Measurements from ENCODE around the gene TCERG1L. TPM values are rescaled to one million over a fixed set of nuclear protein-coding genes. Genes with fewer than 3 reads are reported as not detected.

TCERG1L gene
- total and polyA plus RNA-seq, 2 experiments from 2014 or later: not detected

DNA sequence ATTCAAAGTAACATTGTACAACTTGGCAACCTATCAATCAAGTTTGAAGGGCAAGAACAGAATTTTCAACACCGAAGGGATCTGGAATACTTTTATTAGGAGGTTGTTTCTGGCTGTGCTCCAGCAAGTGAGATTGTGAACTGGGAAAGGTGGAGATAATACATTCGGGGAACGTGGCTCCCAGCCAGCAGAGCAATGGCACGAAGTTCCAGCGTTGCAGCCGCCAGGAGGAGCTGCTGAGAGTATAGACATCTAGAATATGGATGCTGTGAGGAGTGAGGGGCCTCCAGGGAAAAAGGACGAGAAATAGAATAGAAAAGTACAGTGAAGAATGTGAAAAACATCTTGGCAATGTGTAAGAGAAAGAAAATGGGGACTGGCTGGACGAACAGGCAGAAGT lies 69.5 kb downstream of the TCERG1L start:
- Histone ChIP-seq H3K9me3 (ENCODE audit: low read depth) (no peaks in the 10 kb centered on the region), H4K20me1 (ENCODE audit: insufficient read depth) (no peaks in the 10 kb centered on the region), H3K4me3 (no peak overlapping the region), H3K27me3 (replicated peaks; ENCODE audit: insufficient read depth) (no peaks in the 10 kb centered on the region), H3K9me2 (ENCODE audit: insufficient read depth) (no peaks in the 10 kb centered on the region), H3K4me1 (ENCODE audit: insufficient read depth) (no peaks in the 10 kb centered on the region), H3K27ac (no peak overlapping the region), H2AFZ (no peak overlapping the region), H3F3A (ENCODE audit: insufficient read depth) (no peaks in the 10 kb centered on the region), H3K79me2 (ENCODE audit: insufficient read depth) (no peaks in the 10 kb centered on the region), H3K4me2 (ENCODE audit: unreplicated experiment) (no peak overlapping the region), H3K36me3 (ENCODE audit: low read depth) (no peaks in the 10 kb centered on the region), H3K9ac (no peak overlapping the region)
- 7 to 11% methylated on average over 8 of the region's 8 CpGs for WGBS, 2 experiments (ENCODE audit: low coverage in 1 of 2, low lambda C conversion rate in 2 of 2, missing lambda C conversion rate in 2 of 2)
- TF ChIP-seq EZH2 (IDR thresholded peaks at IDR 0.05; ENCODE audit: insufficient read depth, poor library complexity, severe bottlenecking): no peak
- TF ChIP-seq EZH2phosphoT487 (IDR thresholded peaks at IDR 0.05; ENCODE audit: insufficient read depth, low read depth): no peak
- peak; percentile 4 for DNase-seq
- in situ Hi-C loops (cut with MboI): no loop called here

DNA sequence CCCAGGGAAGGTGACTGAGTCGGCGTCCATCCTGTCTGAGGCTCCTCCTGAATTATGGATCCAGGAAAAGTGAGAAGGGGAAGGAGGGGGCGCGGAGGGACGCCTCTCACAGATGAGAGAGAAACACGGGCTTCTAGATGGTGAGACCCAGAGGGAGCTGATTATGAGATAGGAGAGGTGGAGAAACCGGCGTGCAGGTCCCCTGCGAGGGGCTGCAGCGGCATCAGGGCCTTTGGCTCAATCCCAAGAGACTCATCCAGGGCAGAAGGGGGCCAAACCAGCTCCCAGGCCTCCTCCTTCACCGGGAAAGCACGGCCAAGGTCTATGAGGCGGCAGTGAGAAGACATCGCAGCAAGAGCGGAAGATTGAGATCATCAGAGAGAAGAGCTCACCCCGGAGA lies 70.8 kb downstream of the TCERG1L start:
- Histone ChIP-seq H3K79me2 (ENCODE audit: insufficient read depth) (no peaks in the 10 kb centered on the region), H3K27ac (no peak overlapping the region), H3K4me1 (ENCODE audit: insufficient read depth) (no peaks in the 10 kb centered on the region), H3K27me3 (replicated peaks; ENCODE audit: insufficient read depth) (no peaks in the 10 kb centered on the region), H2AFZ (no peak overlapping the region), H3F3A (ENCODE audit: insufficient read depth) (no peaks in the 10 kb centered on the region), H3K4me3 (no peak overlapping the region), H3K36me3 (ENCODE audit: low read depth) (no peaks in the 10 kb centered on the region), H3K9ac (no peak overlapping the region), H3K9me3 (ENCODE audit: low read depth) (no peaks in the 10 kb centered on the region), H3K4me2 (ENCODE audit: unreplicated experiment) (no peak overlapping the region), H4K20me1 (ENCODE audit: insufficient read depth) (no peaks in the 10 kb centered on the region), H3K9me2 (ENCODE audit: insufficient read depth) (no peaks in the 10 kb centered on the region)
- no peak for DNase-seq
- 42 to 48% methylated on average over 16 of the region's 16 CpGs for WGBS, 2 experiments (ENCODE audit: low coverage in 1 of 2, low lambda C conversion rate in 2 of 2, missing lambda C conversion rate in 2 of 2)
- TF ChIP-seq EZH2 (IDR thresholded peaks at IDR 0.05; ENCODE audit: insufficient read depth, poor library complexity, severe bottlenecking): no peak
- no peak for TF ChIP-seq EZH2phosphoT487 (IDR thresholded peaks at IDR 0.05; ENCODE audit: insufficient read depth, low read depth)
- in situ Hi-C loops (cut with MboI): no loop called here

DNA sequence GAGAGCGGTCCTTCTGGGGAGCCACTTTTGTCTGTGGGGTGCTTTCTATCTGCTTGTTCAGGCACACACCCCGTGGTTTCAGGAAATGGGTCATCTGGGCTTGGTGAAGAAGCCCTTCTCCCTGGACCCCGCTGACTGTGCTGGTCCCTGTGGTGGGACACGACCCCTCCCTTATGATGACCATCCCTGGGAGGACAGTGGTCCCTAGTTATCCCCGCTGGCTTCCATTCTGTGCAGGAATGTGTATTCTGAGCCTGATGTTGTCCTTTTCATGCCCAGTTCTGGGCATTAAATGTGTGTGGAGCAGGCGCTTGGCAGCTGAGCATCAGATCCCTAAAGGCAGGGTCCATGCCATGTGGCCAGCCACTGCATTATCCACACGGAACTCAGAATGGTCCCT lies 71.6 kb downstream of the TCERG1L start:
- Histone ChIP-seq H3K9ac (no peak overlapping the region), H3K9me2 (ENCODE audit: insufficient read depth) (no peaks in the 10 kb centered on the region), H2AFZ (no peak overlapping the region), H3K4me3 (no peak overlapping the region), H3K79me2 (ENCODE audit: insufficient read depth) (no peaks in the 10 kb centered on the region), H3K36me3 (ENCODE audit: low read depth) (no peaks in the 10 kb centered on the region), H3K27ac (no peak overlapping the region), H3K4me1 (ENCODE audit: insufficient read depth) (no peaks in the 10 kb centered on the region), H3K4me2 (ENCODE audit: unreplicated experiment) (no peak overlapping the region), H3K9me3 (ENCODE audit: low read depth) (no peaks in the 10 kb centered on the region), H4K20me1 (ENCODE audit: insufficient read depth) (no peaks in the 10 kb centered on the region), H3F3A (ENCODE audit: insufficient read depth) (no peaks in the 10 kb centered on the region), H3K27me3 (replicated peaks; ENCODE audit: insufficient read depth) (no peaks in the 10 kb centered on the region)
- WGBS, 2 experiments (ENCODE audit: low coverage in 1 of 2, low lambda C conversion rate in 2 of 2, missing lambda C conversion rate in 2 of 2): 36 to 40% methylated on average over 7 of the region's 7 CpGs
- TF ChIP-seq EZH2 (IDR thresholded peaks at IDR 0.05; ENCODE audit: insufficient read depth, poor library complexity, severe bottlenecking) (no peak), EZH2phosphoT487 (IDR thresholded peaks at IDR 0.05; ENCODE audit: insufficient read depth, low read depth) (no peak)
- DNase-seq: no peak
- in situ Hi-C loops (cut with MboI): no loop called here

DNA sequence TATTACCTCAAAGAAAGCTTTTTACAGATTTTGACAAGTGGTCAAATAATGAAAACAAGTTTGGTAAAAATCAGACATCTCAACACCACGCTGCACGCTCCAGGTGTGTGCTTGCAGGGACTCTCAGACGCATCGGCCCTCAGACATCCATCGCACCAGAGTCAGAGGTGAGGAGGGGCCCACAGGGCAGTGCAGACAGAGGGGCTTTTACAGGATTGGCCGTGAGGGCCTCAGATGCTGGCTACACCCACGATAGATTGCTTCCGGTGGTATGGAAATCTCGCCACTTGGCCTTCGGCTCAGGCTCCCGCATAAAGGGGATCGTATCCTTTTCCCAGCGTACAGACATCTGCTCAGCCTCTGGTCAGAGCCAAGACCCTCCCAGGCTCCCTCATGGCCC lies 72.1 kb downstream of the TCERG1L start:
- TF ChIP-seq EZH2phosphoT487 (IDR thresholded peaks at IDR 0.05; ENCODE audit: insufficient read depth, low read depth) (no peak), EZH2 (IDR thresholded peaks at IDR 0.05; ENCODE audit: insufficient read depth, poor library complexity, severe bottlenecking) (no peak)
- Histone ChIP-seq H4K20me1 (ENCODE audit: insufficient read depth) (no peaks in the 10 kb centered on the region), H3K36me3 (ENCODE audit: low read depth) (no peaks in the 10 kb centered on the region), H3K27ac (no peak overlapping the region), H3K9me2 (ENCODE audit: insufficient read depth) (no peaks in the 10 kb centered on the region), H3K9ac (no peak overlapping the region), H3K4me3 (no peak overlapping the region), H3F3A (ENCODE audit: insufficient read depth) (no peaks in the 10 kb centered on the region), H3K9me3 (ENCODE audit: low read depth) (no peaks in the 10 kb centered on the region), H3K27me3 (replicated peaks; ENCODE audit: insufficient read depth) (no peaks in the 10 kb centered on the region), H3K79me2 (ENCODE audit: insufficient read depth) (no peaks in the 10 kb centered on the region), H2AFZ (no peak overlapping the region), H3K4me1 (ENCODE audit: insufficient read depth) (no peaks in the 10 kb centered on the region), H3K4me2 (ENCODE audit: unreplicated experiment) (no peak overlapping the region)
- WGBS, 2 experiments (ENCODE audit: low coverage in 1 of 2, low lambda C conversion rate in 2 of 2, missing lambda C conversion rate in 2 of 2): 43 to 47% methylated on average over 13 of the region's 13 CpGs
- in situ Hi-C loops (cut with MboI): no loop called here
- no peak for DNase-seq

DNA sequence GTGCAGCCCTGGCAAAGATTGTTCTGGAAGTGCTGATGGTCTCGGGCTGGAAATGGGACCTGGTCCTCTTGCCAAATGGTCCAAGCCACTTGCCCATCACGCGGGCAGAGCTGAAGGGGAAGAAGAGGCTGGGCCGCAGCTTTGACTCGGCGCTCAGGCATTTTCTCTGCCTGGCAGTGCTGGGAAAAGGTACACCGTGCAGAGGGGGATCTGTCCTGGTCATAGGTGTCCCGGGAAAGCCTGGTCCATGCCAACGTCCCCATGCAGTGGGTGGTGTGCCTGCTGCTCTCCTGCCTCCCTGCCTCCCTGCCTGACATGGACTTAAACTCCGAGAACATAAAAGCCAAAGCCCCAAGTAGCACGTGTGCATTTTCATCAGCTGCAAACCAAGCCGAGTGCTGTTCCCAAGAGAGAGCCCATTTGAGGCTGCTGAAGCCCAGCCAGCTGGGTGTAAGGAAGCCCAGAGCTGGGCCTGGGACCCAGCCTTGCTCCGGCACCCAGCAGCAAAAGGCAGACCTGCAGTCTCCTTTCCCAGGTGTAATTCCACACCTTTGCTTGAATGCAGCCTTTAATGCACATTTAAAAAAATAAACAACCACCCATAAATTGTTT lies 72.7 kb downstream of the TCERG1L start:
- Histone ChIP-seq H3K4me3 (no peak overlapping the region), H3K4me1 (ENCODE audit: insufficient read depth) (no peaks in the 10 kb centered on the region), H3K36me3 (ENCODE audit: low read depth) (no peaks in the 10 kb centered on the region), H3K27me3 (replicated peaks; ENCODE audit: insufficient read depth) (no peaks in the 10 kb centered on the region), H3F3A (ENCODE audit: insufficient read depth) (no peaks in the 10 kb centered on the region), H4K20me1 (ENCODE audit: insufficient read depth) (no peaks in the 10 kb centered on the region), H3K9ac (no peak overlapping the region), H2AFZ (no peak overlapping the region), H3K9me3 (ENCODE audit: low read depth) (no peaks in the 10 kb centered on the region), H3K27ac (no peak overlapping the region), H3K79me2 (ENCODE audit: insufficient read depth) (no peaks in the 10 kb centered on the region), H3K4me2 (ENCODE audit: unreplicated experiment) (no peak overlapping the region), H3K9me2 (ENCODE audit: insufficient read depth) (no peaks in the 10 kb centered on the region)
- in situ Hi-C loops (cut with MboI): no loop called here
- no peak for TF ChIP-seq EZH2 (IDR thresholded peaks at IDR 0.05; ENCODE audit: insufficient read depth, poor library complexity, severe bottlenecking)
- TF ChIP-seq EZH2phosphoT487 (IDR thresholded peaks at IDR 0.05; ENCODE audit: insufficient read depth, low read depth): no peak
- WGBS, 2 experiments (ENCODE audit: low coverage in 1 of 2, low lambda C conversion rate in 2 of 2, missing lambda C conversion rate in 2 of 2): 33% methylated on average over 13 of the region's 13 CpGs
- no peak for DNase-seq
